Measurements from ENCODE around the gene ABCB9.
"Not testable (repeated sequence)": the region's sequence is repeated elsewhere in the genome, so short reads cannot be mapped to it uniquely, and the experiment has no call there.

ABCB9 gene

GRCh38 chr12:122935318-122935717, 30.9 kb downstream of the ABCB9 start:
- peak; percentile 1 for DNase-seq (ENCODE audit: low spot score)

GRCh38 chr12:122934722-122935121, 31.5 kb downstream of the ABCB9 start:
- DNase-seq (ENCODE audit: low spot score): no peak

GRCh38 chr12:122932207-122932606, 34.1 kb downstream of the ABCB9 start:
- DNase-seq (ENCODE audit: low spot score): no peak

GRCh38 chr12:122929812-122930211, 36.5 kb downstream of the ABCB9 start:
- DNase-seq (ENCODE audit: low spot score): no peak

GRCh38 chr12:122929148-122929538, 37.1 kb downstream of the ABCB9 start:
- DNase-seq (ENCODE audit: low spot score): no peak

GRCh38 chr12:122928404-122929147, 37.7 kb downstream of the ABCB9 start:
- no peak for DNase-seq (ENCODE audit: low spot score)

- DNase-seq (ENCODE audit: low spot score): no peak
Observed at GRCh38 chr12:122927756-122928403, 38.4 kb downstream of the ABCB9 start.

- no peak for DNase-seq (ENCODE audit: low spot score)
Observed at GRCh38 chr12:122921917-122922316, 44.3 kb downstream of the ABCB9 start.

GRCh38 chr12:122920687-122921086, 45.6 kb downstream of the ABCB9 start:
- DNase-seq (ENCODE audit: low spot score): no peak

GRCh38 chr12:122918827-122919226, 47.4 kb downstream of the ABCB9 start:
- no peak for DNase-seq (ENCODE audit: low spot score)

GRCh38 chr12:122917507-122918121, 48.6 kb downstream of the ABCB9 start:
- DNase-seq (ENCODE audit: low spot score): peak; percentile 27

GRCh38 chr12:122909442-122910288, 56.6 kb downstream of the ABCB9 start:
- DNase-seq (ENCODE audit: low spot score): no peak

GRCh38 chr12:122908915-122909314, 57.3 kb downstream of the ABCB9 start:
- DNase-seq (ENCODE audit: low spot score): no peak

- not testable (repeated sequence) for DNase-seq (ENCODE audit: low spot score)
Observed at GRCh38 chr12:122905258-122905657, 61.0 kb downstream of the ABCB9 start.

- DNase-seq (ENCODE audit: low spot score): no peak
Observed at GRCh38 chr12:122903693-122904034, 62.6 kb downstream of the ABCB9 start.

GRCh38 chr12:122902854-122903692, 63.2 kb downstream of the ABCB9 start:
- no peak for DNase-seq (ENCODE audit: low spot score)

GRCh38 chr12:122899887-122900286, 66.4 kb downstream of the ABCB9 start:
- no peak for DNase-seq (ENCODE audit: low spot score)

- no peak for DNase-seq (ENCODE audit: low spot score)
Observed at GRCh38 chr12:122896662-122897061, 69.6 kb downstream of the ABCB9 start.

GRCh38 chr12:122895704-122896636, 70.3 kb downstream of the ABCB9 start, which contains the start of gene VPS37B:
TSS of gene VPS37B (minus strand) at chr12:122896124. CDS start at chr12:122896062, 62 bp downstream.
- DNase-seq (ENCODE audit: low spot score): peak; percentile 97

- DNase-seq (ENCODE audit: low spot score): no peak
Observed at GRCh38 chr12:122895320-122895703, 71.0 kb downstream of the ABCB9 start.

Data from GM03348 (cell line).